ENCODE data around the gene SLC22A7.

DNA sequence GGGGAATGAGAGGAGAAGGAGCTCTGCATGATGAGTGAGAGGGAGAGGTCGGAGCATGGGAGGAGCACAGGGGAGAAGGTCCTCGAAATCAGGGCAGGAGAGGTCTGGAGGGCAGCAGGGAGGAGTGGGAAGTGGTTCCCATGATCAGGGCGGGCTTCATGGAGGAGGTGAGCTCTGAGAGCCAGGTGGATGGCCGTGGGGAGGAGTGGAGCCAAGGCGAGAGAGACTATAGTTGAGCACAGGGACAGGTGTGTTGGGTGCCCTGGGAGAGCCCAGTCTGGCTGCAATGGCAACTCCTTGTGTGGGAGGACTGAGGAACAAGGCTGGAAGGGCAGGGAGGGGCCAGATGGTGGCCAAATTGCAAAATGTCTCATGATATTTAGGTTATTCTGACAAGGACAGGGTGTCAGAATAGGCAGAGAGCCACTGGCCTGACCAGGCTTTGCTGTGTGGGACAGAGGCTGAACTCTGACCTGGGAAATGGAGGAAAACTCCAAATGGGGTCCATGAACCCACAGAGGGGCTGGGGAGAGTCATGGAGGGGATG, 33.4 kb upstream of the SLC22A7 start:
- TF ChIP-seq, protein P1, sequence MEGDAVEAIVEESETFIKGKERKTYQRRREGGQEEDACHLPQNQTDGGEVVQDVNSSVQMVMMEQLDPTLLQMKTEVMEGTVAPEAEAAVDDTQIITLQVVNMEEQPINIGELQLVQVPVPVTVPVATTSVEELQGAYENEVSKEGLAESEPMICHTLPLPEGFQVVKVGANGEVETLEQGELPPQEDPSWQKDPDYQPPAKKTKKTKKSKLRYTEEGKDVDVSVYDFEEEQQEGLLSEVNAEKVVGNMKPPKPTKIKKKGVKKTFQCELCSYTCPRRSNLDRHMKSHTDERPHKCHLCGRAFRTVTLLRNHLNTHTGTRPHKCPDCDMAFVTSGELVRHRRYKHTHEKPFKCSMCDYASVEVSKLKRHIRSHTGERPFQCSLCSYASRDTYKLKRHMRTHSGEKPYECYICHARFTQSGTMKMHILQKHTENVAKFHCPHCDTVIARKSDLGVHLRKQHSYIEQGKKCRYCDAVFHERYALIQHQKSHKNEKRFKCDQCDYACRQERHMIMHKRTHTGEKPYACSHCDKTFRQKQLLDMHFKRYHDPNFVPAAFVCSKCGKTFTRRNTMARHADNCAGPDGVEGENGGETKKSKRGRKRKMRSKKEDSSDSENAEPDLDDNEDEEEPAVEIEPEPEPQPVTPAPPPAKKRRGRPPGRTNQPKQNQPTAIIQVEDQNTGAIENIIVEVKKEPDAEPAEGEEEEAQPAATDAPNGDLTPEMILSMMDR (IDR thresholded peaks at IDR 0.05), result no peak
- TF ChIP-seq POLR2A (IDR thresholded peaks at IDR 0.05), result no peak
- TF ChIP-seq EP300 (IDR thresholded peaks at IDR 0.05), result no peak
